Measurements from ENCODE around the gene ZNF219. TPM values are rescaled to one million over a fixed set of nuclear protein-coding genes. Genes with fewer than 3 reads are reported as not detected.

Gene ZNF219
- total and polyA plus RNA-seq, 2 of the 13 experiments (the other 11 are each of a cell fraction or from before 2014, with no cell fraction given) = 34.5 to 36.6 TPM

- TF ChIP-seq ZNF883 (CRISPR knock-in tag; IDR thresholded peaks at IDR 0.05; ENCODE audit: not compliant biosample characterization) (no peak), ZNF687 (CRISPR knock-in tag; IDR thresholded peaks at IDR 0.05) (peak; percentile 76), EED (CRISPR knock-in tag; IDR thresholded peaks at IDR 0.05) (no peak; the same call in 1 of the 2 replicates), NR2F6 (IDR thresholded peaks at IDR 0.05) (no peak), NR2F6 (CRISPR knock-in tag; IDR thresholded peaks at IDR 0.05) (peak; percentile 57), ZBTB2 (CRISPR knock-in tag; IDR thresholded peaks at IDR 0.05; ENCODE audit: low read depth) (no peak), ZNF446 (CRISPR knock-in tag; IDR thresholded peaks at IDR 0.05) (peak; percentile 90), ELF3 (CRISPR knock-in tag; IDR thresholded peaks at IDR 0.05) (peak; percentile 47; the same call in 1 of the 2 replicates), MIXL1 (CRISPR knock-in tag; IDR thresholded peaks at IDR 0.05) (no peak; the same call in 1 of the 2 replicates), ASH2L (IDR thresholded peaks at IDR 0.05; ENCODE audit: insufficient read length, low read depth, low read length) (peak; percentile 59), ZNF570 (CRISPR knock-in tag; IDR thresholded peaks at IDR 0.05; ENCODE audit: borderline replicate concordance) (no peak), ZFP41 (CRISPR knock-in tag; IDR thresholded peaks at IDR 0.05; ENCODE audit: borderline replicate concordance) (no peak), ZNF710 (CRISPR knock-in tag; IDR thresholded peaks at IDR 0.05; ENCODE audit: borderline replicate concordance) (no peak; the same call in 1 of the 2 replicates), KLF11 (CRISPR knock-in tag; IDR thresholded peaks at IDR 0.05) (peak; percentile 59; the same call in 1 of the 2 replicates), NCOA2 (CRISPR knock-in tag; IDR thresholded peaks at IDR 0.05) (peak; percentile 44; the same call in 1 of the 2 replicates), ZC3H13 (CRISPR knock-in tag; IDR thresholded peaks at IDR 0.05) (no peak), SNAPC5 (CRISPR knock-in tag; IDR thresholded peaks at IDR 0.05; ENCODE audit: borderline replicate concordance) (no peak), ZBTB7A (CRISPR knock-in tag; IDR thresholded peaks at IDR 0.05) (peak; percentile 32; the same call in 1 of the 2 replicates)
Measured at GRCh38 chr14:21068521-21069387, 29.7 kb downstream of the ZNF219 start (continued).

Data from HepG2 (cell line).